GM12878 (cell line): ENCODE data around the gene BFSP2. TPM values are rescaled to one million over a fixed set of nuclear protein-coding genes. Genes with fewer than 3 reads are reported as not detected.

Experiments used
- ATAC-seq: fragments of 200-7000 bp; cut with Tn5 transposase; 3 replicates; pipeline ENCODE4 v1.9.1; 2020; ENCODE audit warnings: mild to moderate bottlenecking, moderate library complexity
- BruUV-seq: library from RNA; stranded (reverse); fragments of 400-500 nt; replicated peaks from 2 replicates; lab custom pipeline; 2021; lab: Mats Ljungman, UMichigan
- CTCF ChIA-PET: fragments of 300-600 bp; sonication (Branson Sonifier 250); formaldehyde crosslinking; extraction: SDS; loops from one replicate; lab custom pipeline; 2021; ENCODE audit warnings: inconsistent platforms; lab: Yijun Ruan, JAX
- POLR2A ChIA-PET: fragments of 350-600 bp; formaldehyde crosslinking; extraction: SDS; loops from one replicate; lab custom pipeline; 2021; ENCODE audit warnings: inconsistent platforms; lab: Charles Lee
- RAD21 ChIA-PET: fragments of 300-600 bp; sonication (Branson Sonifier 250); formaldehyde crosslinking; loops from one replicate; lab custom pipeline; 2023; ENCODE audit warnings: antibody characterized with exemption; ENCODE audit not compliant: unreplicated experiment; lab: Charles Lee
- SMC1A ChIA-PET: fragments of 300-600 bp; sonication (Branson Sonifier 250); formaldehyde crosslinking; loops from one replicate; lab custom pipeline; 2023; ENCODE audit not compliant: unreplicated experiment, uncharacterized antibody; lab: Charles Lee
- DNase-seq: peaks from one replicate; pipeline ENCODE4 v3.0.0-alpha.2; 2011; ENCODE audit warnings: low read depth, low spot score
- FAIRE-seq: peaks from 3 replicates; lab custom pipeline; 2011; peaks lifted over from hg19 to GRCh38; lab: Jason Lieb, UNC
- H2AFZ ChIP-seq: 2 replicates; pipeline ENCODE4 v1.6.0; 2011; ENCODE audit warnings: low read depth, low read length, control low read depth; ENCODE audit not compliant: control insufficient read depth
- H3K27ac ChIP-seq: 2 replicates; pipeline ENCODE4 v1.5.1; 2011; ENCODE audit warnings: control low read depth; ENCODE audit not compliant: control insufficient read depth, insufficient read depth
- H3K27me3 ChIP-seq, 2 experiments: replicated peaks in 1 of 2; 2 replicates each; pipeline versions ENCODE4 v1.6.0 to v1.6.1; 2011; ENCODE audit warnings: low read length in 1 of 2; ENCODE audit not compliant: control insufficient read depth in 2 of 2, insufficient read depth in 2 of 2
- H3K36me3 ChIP-seq, 2 experiments: 2 replicates each; pipeline ENCODE4 v1.5.1; 2011; ENCODE audit warnings: low read length in 1 of 2; ENCODE audit not compliant: control insufficient read depth in 2 of 2, insufficient read depth in 2 of 2
- H3K4me1 ChIP-seq: 2 replicates; pipeline ENCODE4 v1.6.1; 2011; ENCODE audit warnings: mild to moderate bottlenecking, low read length, moderate library complexity, mixed read lengths; ENCODE audit not compliant: control insufficient read depth, insufficient read depth
- H3K4me2 ChIP-seq: 2 replicates; pipeline ENCODE4 v1.6.0; 2011; ENCODE audit warnings: control low read depth; ENCODE audit not compliant: control insufficient read depth, insufficient read depth
- H3K4me3 ChIP-seq: fragments of 200-600 bp; sonication (generic); 2 replicates; pipeline ENCODE4 v1.5.1; 2016
- H3K79me2 ChIP-seq: 2 replicates; pipeline ENCODE4 v1.6.0; 2011; ENCODE audit warnings: low read length; ENCODE audit not compliant: control insufficient read depth, insufficient read depth
- H3K9ac ChIP-seq: 2 replicates; pipeline ENCODE4 v1.8.0; 2011; ENCODE audit warnings: low read length, control low read depth, mixed read lengths; ENCODE audit not compliant: control insufficient read depth, insufficient read depth
- H3K9me3 ChIP-seq: replicated peaks from 3 replicates; pipeline ENCODE4 v1.5.1; 2011; ENCODE audit warnings: mild to moderate bottlenecking, low read length; ENCODE audit not compliant: control insufficient read depth, insufficient read depth
- H4K20me1 ChIP-seq: 2 replicates; pipeline ENCODE4 v1.6.0; 2011; ENCODE audit not compliant: control insufficient read depth, insufficient read depth
- ASH2L ChIP-seq: fragments of 300-600, 200-600 bp; sonication (generic); IDR thresholded peaks from 2 replicates; pipeline ENCODE4 v1.6.1; 2017; ENCODE audit warnings: low read depth, mild to moderate bottlenecking, borderline replicate concordance
- ATF2 ChIP-seq: IDR thresholded peaks from 2 replicates; pipeline ENCODE4 v1.6.1; 2012; ENCODE audit warnings: low read length, inconsistent platforms
- ATF7 ChIP-seq: fragments of 450-650 bp; IDR thresholded peaks from 2 replicates; pipeline ENCODE4 v1.6.1; 2016; ENCODE audit warnings: low read depth, mild to moderate bottlenecking
- BMI1 ChIP-seq: fragments of 450-650 bp; IDR thresholded peaks from 2 replicates; pipeline ENCODE4 v1.6.1; 2016; ENCODE audit warnings: mild to moderate bottlenecking, moderate library complexity, borderline replicate concordance
- CEBPB ChIP-seq, 2 experiments: fragments of 150-350 bp in 1 of 2; IDR thresholded peaks; 2 replicates each; pipeline ENCODE4 v1.6.1; 2012 to 2014; ENCODE audit warnings: low read depth in 2 of 2, low read length in 2 of 2, borderline replicate concordance in 1 of 2, inconsistent platforms in 1 of 2
- CREB1 ChIP-seq: IDR thresholded peaks from 2 replicates; pipeline ENCODE4 v1.6.1; 2012; ENCODE audit warnings: low read depth, mild to moderate bottlenecking, inconsistent platforms
- CREM ChIP-seq: IDR thresholded peaks from 2 replicates; pipeline ENCODE4 v1.6.1; 2014; ENCODE audit warnings: antibody characterized with exemption, low read depth
- EP300 ChIP-seq, 2 experiments: fragments of 150-350 bp in 1 of 2; IDR thresholded peaks; 2 replicates each; pipeline ENCODE4 v1.6.1; 2011 to 2012; ENCODE audit warnings: low read depth in 2 of 2, low read length in 2 of 2, borderline replicate concordance in 1 of 2, improper control_type of control experiment in 1 of 2, inconsistent platforms in 1 of 2; ENCODE audit not compliant: control insufficient read depth in 1 of 2
- JUNB ChIP-seq: IDR thresholded peaks from 2 replicates; pipeline ENCODE4 v1.6.1; 2016; ENCODE audit warnings: antibody characterized with exemption, mild to moderate bottlenecking
- MEF2A ChIP-seq: IDR thresholded peaks from 2 replicates; pipeline ENCODE4 v1.6.1; 2011; ENCODE audit warnings: low read depth, mild to moderate bottlenecking, low read length, moderate library complexity; ENCODE audit not compliant: insufficient read depth
- MEF2B ChIP-seq: fragments of 450-650 bp; IDR thresholded peaks from 2 replicates; pipeline ENCODE4 v1.6.1; 2018; ENCODE audit warnings: mild to moderate bottlenecking, moderate library complexity; ENCODE audit not compliant: partially characterized antibody, poor library complexity, severe bottlenecking
- NFIC ChIP-seq: IDR thresholded peaks from 2 replicates; pipeline ENCODE4 v1.6.1; 2012; ENCODE audit warnings: low read depth, mild to moderate bottlenecking, inconsistent platforms, low read length, moderate library complexity
- RBBP5 ChIP-seq: fragments of 200-600 bp; sonication (generic); conservative IDR thresholded peaks from 2 replicates; pipeline ENCODE4 v1.6.1; 2016
- RUNX3 ChIP-seq: IDR thresholded peaks from 2 replicates; pipeline ENCODE4 v1.6.1; 2012; ENCODE audit warnings: low read length, inconsistent platforms
- TAF1 ChIP-seq: IDR thresholded peaks from 2 replicates; pipeline ENCODE4 v1.6.1; 2011; ENCODE audit warnings: mild to moderate bottlenecking, low read depth, low read length, borderline replicate concordance
- TCF12 ChIP-seq: IDR thresholded peaks from 2 replicates; pipeline ENCODE4 v1.6.1; 2011; ENCODE audit warnings: low read depth, mild to moderate bottlenecking, low read length
- TCF3 ChIP-seq: IDR thresholded peaks from 2 replicates; pipeline ENCODE4 v1.6.1; 2012; ENCODE audit warnings: low read depth, mild to moderate bottlenecking, low read length, borderline replicate concordance; ENCODE audit not compliant: insufficient read depth
- ZBED1 ChIP-seq: IDR thresholded peaks from 2 replicates; pipeline ENCODE4 v1.6.1; 2016; ENCODE audit warnings: borderline replicate concordance
- in situ Hi-C: fragments of 300-500 bp; cut with MboI; formaldehyde crosslinking; loops from 9 replicates; pipeline ENCODE4 v1.14.3; 2018; ENCODE audit warnings: mixed read lengths
- intact Hi-C: fragments of 100-400 bp; cut with micrococcal nuclease; formaldehyde crosslinking; loops from one replicate; pipeline ENCODE4 v1.14.2; 2022; ENCODE audit not compliant: unreplicated experiment
- polyA plus RNA-seq, 11 experiments: library from polyadenylated mRNA; depleted of rRNA in 4 of 11; unstranded in 6 of 11; stranded (reverse) in 5 of 11; fragments of >200 nt; fragmentation: Nextera tagmentation in 4 of 11; fragmentation: Illumina TruSeq in 1 of 11; extraction: Ambion mirVana in 4 of 11; extraction: Trizol in 1 of 11; gene quantifications; 1 replicate in 1 of 11; 2 replicates in 10 of 11; pipeline versions ENCODE4 v1.2.1 to v1.2.3, GENCODE V29; 2011 to 2016; ENCODE audit warnings: inconsistent platforms in 2 of 11, missing spikeins in 2 of 11, low read depth in 1 of 11
- total RNA-seq, 4 experiments: library from RNA; depleted of rRNA in 3 of 4; stranded (reverse); fragments of >200 nt in 3 of 4; fragmentation: Illumina TruSeq in 1 of 4; extraction: Trizol in 1 of 4; gene quantifications; 2 replicates each; pipeline versions ENCODE4 v1.2.1 to v1.2.3, GENCODE V29; 2013 to 2021
- TF ChIP-seq, protein P1 (sequence below): fragments of 150-350 bp; IDR thresholded peaks from 2 replicates; pipeline ENCODE4 v1.6.1; 2014; ENCODE audit warnings: mild to moderate bottlenecking, low read depth, low read length
- TF ChIP-seq, protein P2 (sequence below): IDR thresholded peaks from 2 replicates; pipeline ENCODE4 v1.6.1; 2012; ENCODE audit warnings: low read depth, low read length, improper control_type of control experiment

The BFSP2 gene
- total and polyA plus RNA-seq, 10 of the 15 experiments (the other 5 are each of a cell fraction or from before 2014, with no cell fraction given) = 1.5 to 20.4 (median 7.3) TPM

- TF ChIP-seq BMI1 (no peak), RUNX3 (peak; percentile 55), JUNB (peak; percentile 46; the same call in 1 of the 2 replicates), MEF2A (peak; percentile 93), CEBPB (IDR thresholded peaks at IDR 0.05; ENCODE audit: borderline replicate concordance in 1 of 2, low read depth in 2 of 2, low read length in 2 of 2) (no peak), TCF3 (0 out of 2 replicates have a peak, but pooled peaks have one; percentile 46), TAF1 (0 out of 2 replicates have a peak, but pooled peaks have one; percentile 22), TCF12 (peak; percentile 49; the same call in 1 of the 2 replicates), RBBP5 (no peak), ZBED1 (peak; percentile 49; the same call in 1 of the 2 replicates), EP300 (IDR thresholded peaks at IDR 0.05; ENCODE audit: borderline replicate concordance in 1 of 2, control insufficient read depth in 1 of 2, low read depth in 2 of 2, low read length in 2 of 2) (0 out of 4 replicates have a peak, but pooled peaks of 1 of the 2 experiments have one; percentile 12), ATF2 (peak; percentile 91), MEF2B (peak; percentile 57), CREM (peak; percentile 72), ATF7 (peak; percentile 78), NFIC (0 out of 2 replicates have a peak, but pooled peaks have one; percentile 56), ASH2L (no peak), CREB1 (peak; percentile 77)
- TF ChIP-seq, protein P1, sequence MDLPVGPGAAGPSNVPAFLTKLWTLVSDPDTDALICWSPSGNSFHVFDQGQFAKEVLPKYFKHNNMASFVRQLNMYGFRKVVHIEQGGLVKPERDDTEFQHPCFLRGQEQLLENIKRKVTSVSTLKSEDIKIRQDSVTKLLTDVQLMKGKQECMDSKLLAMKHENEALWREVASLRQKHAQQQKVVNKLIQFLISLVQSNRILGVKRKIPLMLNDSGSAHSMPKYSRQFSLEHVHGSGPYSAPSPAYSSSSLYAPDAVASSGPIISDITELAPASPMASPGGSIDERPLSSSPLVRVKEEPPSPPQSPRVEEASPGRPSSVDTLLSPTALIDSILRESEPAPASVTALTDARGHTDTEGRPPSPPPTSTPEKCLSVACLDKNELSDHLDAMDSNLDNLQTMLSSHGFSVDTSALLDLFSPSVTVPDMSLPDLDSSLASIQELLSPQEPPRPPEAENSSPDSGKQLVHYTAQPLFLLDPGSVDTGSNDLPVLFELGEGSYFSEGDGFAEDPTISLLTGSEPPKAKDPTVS = no peak
- TF ChIP-seq, protein P2, sequence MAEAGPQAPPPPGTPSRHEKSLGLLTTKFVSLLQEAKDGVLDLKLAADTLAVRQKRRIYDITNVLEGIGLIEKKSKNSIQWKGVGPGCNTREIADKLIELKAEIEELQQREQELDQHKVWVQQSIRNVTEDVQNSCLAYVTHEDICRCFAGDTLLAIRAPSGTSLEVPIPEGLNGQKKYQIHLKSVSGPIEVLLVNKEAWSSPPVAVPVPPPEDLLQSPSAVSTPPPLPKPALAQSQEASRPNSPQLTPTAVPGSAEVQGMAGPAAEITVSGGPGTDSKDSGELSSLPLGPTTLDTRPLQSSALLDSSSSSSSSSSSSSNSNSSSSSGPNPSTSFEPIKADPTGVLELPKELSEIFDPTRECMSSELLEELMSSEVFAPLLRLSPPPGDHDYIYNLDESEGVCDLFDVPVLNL = no peak
- peak overlapping the region; percentile 64 for H3K4me2 ChIP-seq
- H3K4me1 ChIP-seq = peaks cover 65% of the 10 kb centered on the region
- DNase-seq (peak; percentile 82), FAIRE-seq (no peak), ATAC-seq (peak; percentile 60)
- H4K20me1 ChIP-seq = no peaks in the 10 kb centered on the region
- intact Hi-C loops (loop anchor here (5.0 kb wide), 1 partner anchor 145 kb away; no protein-coding TSS in a partner anchor), in situ Hi-C loops (no loop called here)
- H3K9ac ChIP-seq = peak overlapping the region; percentile 63
- H2AFZ ChIP-seq = no peak overlapping the region
- no peaks in the 10 kb centered on the region for H3K9me3 ChIP-seq
- H3K79me2 ChIP-seq = peaks cover 10% of the 10 kb centered on the region
- POLR2A ChIA-PET = interaction anchor here (2.3 to 5.9 kb wide), 2 partner anchors 10 to 96 kb away, joined by 13 to 38 read pairs; partner anchors contain the start of gene CDV3
- H3K27me3 ChIP-seq = no peaks in the 10 kb centered on the region
- no TSS peak for BruUV-seq
- RAD21 ChIA-PET = interaction anchor here (1.0 to 1.3 kb wide), 2 partner anchors 10 to 11 kb away, joined by 3 to 5 read pairs; no protein-coding TSS in a partner anchor
- CTCF ChIA-PET = interaction anchor here (1.0 to 5.4 kb wide), 5 partner anchors 10 to 101 kb away, joined by 3 to 44 read pairs (median 4); partner anchors contain the start of gene CDV3
- peak overlapping the region; percentile 97 for H3K27ac ChIP-seq
- H3K36me3 ChIP-seq = no peaks in the 10 kb centered on the region; a peak in 1 of 4 replicates
- SMC1A ChIA-PET = interaction anchor here (0.8 to 20.9 kb wide), 8 partner anchors 12 to 101 kb away, joined by 4 to 380 read pairs (median 8); partner anchors contain the start of gene CDV3
- no peak overlapping the region; the same call in 1 of the 2 replicates for H3K4me3 ChIP-seq
Measured at GRCh38 chr3:133477487-133477886, 77.6 kb downstream of the BFSP2 start.
